GM23338 (cell line): ENCODE results near the gene STRA6. TPM values are rescaled to one million over a fixed set of nuclear protein-coding genes. Genes with fewer than 3 reads are reported as not detected.

Experiments used
- ATAC-seq: fragments of 200-7000 bp; cut with Tn5 transposase; 3 replicates; pipeline ENCODE4 v1.9.1; 2020
- DNase-seq: peaks from one replicate; pipeline ENCODE4 v3.0.0-alpha.2; 2015; ENCODE audit warnings: low spot score
- H2AFZ ChIP-seq: fragments of 200-600 bp; sonication (generic); 2 replicates; pipeline ENCODE4 v1.8.0; 2016; ENCODE audit warnings: antibody characterized with exemption, mild to moderate bottlenecking, moderate library complexity
- H3F3A ChIP-seq: fragments of 200-600 bp; sonication (generic); replicated peaks from 2 replicates; pipeline ENCODE4 v1.8.0; 2017; ENCODE audit warnings: antibody characterized with exemption, mixed run types, low read depth
- H3K27ac ChIP-seq: fragments of 200-600 bp; sonication (generic); 2 replicates; pipeline ENCODE4 v1.6.1; 2016; ENCODE audit warnings: low read depth
- H3K27me3 ChIP-seq: fragments of 200-600 bp; sonication (generic); 2 replicates; pipeline ENCODE4 v1.8.0; 2016; ENCODE audit warnings: mild to moderate bottlenecking, mixed run types, moderate library complexity; ENCODE audit not compliant: insufficient read depth
- H3K36me3 ChIP-seq: fragments of 200-600 bp; sonication (generic); 2 replicates; pipeline ENCODE4 v1.8.0; 2016; ENCODE audit warnings: mild to moderate bottlenecking; ENCODE audit not compliant: insufficient read depth
- H3K4me1 ChIP-seq: fragments of 200-600 bp; sonication (generic); 2 replicates; pipeline ENCODE4 v1.8.0; 2016; ENCODE audit warnings: mild to moderate bottlenecking, moderate library complexity; ENCODE audit not compliant: insufficient read depth
- H3K4me2 ChIP-seq: fragments of 200-600 bp; sonication (generic); 2 replicates; pipeline ENCODE4 v1.7.1; 2017; ENCODE audit warnings: mixed run types
- H3K4me3 ChIP-seq: fragments of 200-600 bp; sonication (generic); 2 replicates; pipeline ENCODE4 v1.6.1; 2016; ENCODE audit warnings: mixed run types
- H3K79me2 ChIP-seq: fragments of 200-600 bp; sonication (generic); replicated peaks from 2 replicates; pipeline ENCODE4 v1.8.0; 2017; ENCODE audit warnings: mild to moderate bottlenecking; ENCODE audit not compliant: insufficient read depth
- H3K9me2 ChIP-seq: fragments of 200-600 bp; sonication (generic); 2 replicates; pipeline ENCODE4 v1.8.0; 2017; ENCODE audit not compliant: insufficient read depth
- H4K20me1 ChIP-seq: fragments of 200-600 bp; sonication (generic); replicated peaks from 2 replicates; pipeline ENCODE4 v1.8.0; 2017; ENCODE audit warnings: mild to moderate bottlenecking; ENCODE audit not compliant: insufficient read depth
- H3K27ac Mint-ChIP-seq: 2 replicates; pipeline ENCODE4 v1.8.0; 2020; ENCODE audit warnings: inconsistent platforms, mild to moderate bottlenecking, moderate library complexity, mixed read lengths
- H3K27me3 Mint-ChIP-seq: 3 replicates; pipeline ENCODE4 v1.8.0; 2022; ENCODE audit warnings: low read depth, mild to moderate bottlenecking, moderate library complexity, mixed read lengths, inconsistent platforms; ENCODE audit not compliant: insufficient read depth, poor library complexity
- H3K36me3 Mint-ChIP-seq: 3 replicates; pipeline ENCODE4 v1.8.0; 2021; ENCODE audit warnings: low read depth, mild to moderate bottlenecking, inconsistent platforms, moderate library complexity, mixed read lengths
- H3K4me1 Mint-ChIP-seq: 3 replicates; pipeline ENCODE4 v1.8.0; 2020; ENCODE audit warnings: mild to moderate bottlenecking, inconsistent platforms, mixed read lengths
- H3K4me3 Mint-ChIP-seq: 3 replicates; pipeline ENCODE4 v1.8.0; 2021; ENCODE audit warnings: moderate library complexity, mild to moderate bottlenecking, inconsistent platforms, mixed read lengths
- H3K9me3 Mint-ChIP-seq: 3 replicates; pipeline ENCODE4 v1.8.0; 2020; ENCODE audit warnings: moderate library complexity, mild to moderate bottlenecking, inconsistent platforms, mixed read lengths
- EZH2 ChIP-seq: fragments of 200-600 bp; sonication (generic); IDR thresholded peaks from one replicate; pipeline ENCODE4 v1.8.0; 2017; ENCODE audit warnings: antibody characterized with exemption, mild to moderate bottlenecking, low read depth; ENCODE audit not compliant: unreplicated experiment
- EZH2phosphoT487 ChIP-seq: fragments of 200-600 bp; sonication (generic); IDR thresholded peaks from one replicate; pipeline ENCODE4 v1.8.1; 2018; ENCODE audit warnings: antibody characterized with exemption; ENCODE audit not compliant: unreplicated experiment
- JUNB ChIP-seq: IDR thresholded peaks from one replicate; pipeline ENCODE4 v1.6.1; 2016; ENCODE audit warnings: antibody characterized with exemption; ENCODE audit not compliant: unreplicated experiment
- polyA plus RNA-seq: library from polyadenylated mRNA; unstranded; fragments of >200 nt; fragmentation: Nextera tagmentation; extraction: Ambion mirVana; gene quantifications from 2 replicates; pipeline ENCODE4 v1.2.1, GENCODE V29; 2016
- small RNA-seq: library from RNA; depleted of rRNA; stranded (forward); fragments of <200 nt; gene quantifications from one replicate; pipeline ENCODE3, GENCODE V24; 2014; ENCODE audit warnings: low replicate concordance
- total RNA-seq: library from RNA; depleted of rRNA; stranded (reverse); fragments of >200 nt; shearing (Covaris generic); gene quantifications from 2 replicates; pipeline ENCODE4 v1.2.3, GENCODE V29; 2014; rRNA removed

Gene STRA6
- total and polyA plus RNA-seq, 2 experiments from 2014 or later: 8.2 to 9.9 TPM

DNA sequence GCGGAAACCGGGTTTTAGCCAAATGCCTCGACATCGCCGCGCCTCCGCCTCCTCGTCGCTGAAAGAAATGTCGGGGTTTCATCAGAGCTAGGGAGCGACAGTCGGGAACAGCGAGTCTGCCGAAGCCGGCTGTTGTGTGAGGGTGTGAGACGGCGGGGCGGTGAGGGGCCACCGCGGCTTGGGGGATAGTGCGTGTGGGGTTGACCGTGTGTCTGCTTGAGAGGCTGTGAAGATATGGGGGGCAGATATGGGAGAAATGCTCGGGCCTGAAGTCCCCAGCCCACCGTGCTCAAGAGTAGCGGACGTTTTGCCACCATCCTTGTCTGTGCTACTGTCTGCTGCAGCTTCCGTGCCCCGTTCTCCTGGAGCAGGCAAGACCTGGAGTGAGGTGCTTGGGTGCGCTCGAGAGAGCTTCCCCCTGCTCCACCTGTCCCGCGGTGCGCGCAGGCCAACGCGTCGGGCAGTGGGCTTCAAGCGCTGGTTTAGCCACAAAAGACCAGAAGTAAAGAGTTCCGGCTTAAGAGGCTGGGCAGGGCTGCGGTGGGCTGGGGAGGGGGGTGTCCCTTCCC is 72.9 kb downstream of the STRA6 start:
- Mint-ChIP-seq H3K27me3 (peaks cover 89% of the 10 kb centered on the region), H3K36me3 (no peaks in the 10 kb centered on the region), H3K9me3 (peaks cover 6% of the 10 kb centered on the region; the same call in 1 of the 3 replicates), H3K4me1 (peaks cover 47% of the 10 kb centered on the region), H3K27ac (no peak overlapping the region), H3K4me3 (peak overlapping the region; percentile 68)
- no peaks in the 10 kb centered on the region for H3K9me2 ChIP-seq
- DNase-seq (peak; percentile 74), ATAC-seq (peak; percentile 0)
- no peaks in the 10 kb centered on the region for H4K20me1 ChIP-seq
- peaks cover 100% of the 10 kb centered on the region for H3K27me3 ChIP-seq
- peak overlapping the region; percentile 95 for H2AFZ ChIP-seq
- H3F3A ChIP-seq: peaks cover 20% of the 10 kb centered on the region; the same call in 1 of the 2 replicates
- TF ChIP-seq JUNB (no peak), EZH2phosphoT487 (peak; percentile 93), EZH2 (peak; percentile 93)
- H3K4me2 ChIP-seq: peak overlapping the region; percentile 92
- no peaks in the 10 kb centered on the region for H3K79me2 ChIP-seq
- H3K36me3 ChIP-seq: no peaks in the 10 kb centered on the region
- peaks cover 45% of the 10 kb centered on the region for H3K4me1 ChIP-seq
- H3K4me3 ChIP-seq: peak overlapping the region; percentile 75
- H3K27ac ChIP-seq: no peak overlapping the region

Small RNA genes lying within 50 kb of the gene (small RNA-seq; reads per million reads assigned to genes)
- not detected for gene RF00017

Other genes starting within 250 kb of the STRA6 start
- gene STOML1, start 210.5 kb downstream of the STRA6 start, total RNA-seq: 2.4 and 2.7 TPM in 2 replicates
- 1.5 and 2.3 TPM in 2 replicates for gene STOML1, start 210.5 kb downstream of the STRA6 start, polyA plus RNA-seq
- gene PML, start 208.1 kb downstream of the STRA6 start, total RNA-seq: 73.1 and 85.3 TPM in 2 replicates
- gene PML, start 208.1 kb downstream of the STRA6 start, polyA plus RNA-seq: 18.9 and 19.0 TPM in 2 replicates
- gene GOLGA6A, start 120.2 kb downstream of the STRA6 start, total RNA-seq: 2.1 and 7.5 TPM in 2 replicates
- 0.18 and 0.57 TPM in 2 replicates for gene GOLGA6A, start 120.2 kb downstream of the STRA6 start, polyA plus RNA-seq
- gene ISLR2, start 72.2 kb downstream of the STRA6 start, total RNA-seq: 0.21 and 0.27 TPM in 2 replicates
- 0.13 and 0.59 TPM in 2 replicates for gene ISLR2, start 72.2 kb downstream of the STRA6 start, polyA plus RNA-seq
- 1.6 TPM in 1 of 2 replicates, not detected in the other for gene ISLR, start 29.1 kb downstream of the STRA6 start, total RNA-seq
- gene ISLR, start 29.1 kb downstream of the STRA6 start, polyA plus RNA-seq: 0.09 and 0.55 TPM in 2 replicates
- 0.27 and 2.6 TPM in 2 replicates for gene CCDC33, start 33.5 kb upstream of the STRA6 start, total RNA-seq
- 2.5 and 2.8 TPM in 2 replicates for gene CCDC33, start 33.5 kb upstream of the STRA6 start, polyA plus RNA-seq
- gene CYP11A1, start 164.9 kb upstream of the STRA6 start, total RNA-seq: 1.7 and 3.3 TPM in 2 replicates
- gene CYP11A1, start 164.9 kb upstream of the STRA6 start, polyA plus RNA-seq: 1.2 and 1.9 TPM in 2 replicates
- gene SEMA7A, start 231.2 kb upstream of the STRA6 start, total RNA-seq: 11.2 and 14.1 TPM in 2 replicates
- 1.2 and 2.0 TPM in 2 replicates for gene SEMA7A, start 231.2 kb upstream of the STRA6 start, polyA plus RNA-seq